Common myeloid progenitor, CD34-positive (primary cell): Measurements from ENCODE around the gene SMC1A.

ENCODE experiments used
- CTCF ChIA-PET: fragments of 350-600 bp; sonication (Branson Sonifier 250); formaldehyde crosslinking; loops from one replicate; lab custom pipeline; 2021; ENCODE audit warnings: antibody characterized with exemption; lab: Charles Lee
- POLR2A ChIA-PET: fragments of 350-600 bp; sonication (Branson Sonifier 250); formaldehyde crosslinking; loops from one replicate; lab custom pipeline; 2021; ENCODE audit warnings: antibody characterized with exemption; lab: Charles Lee
- DNase-seq, 3 donors: peaks; one replicate each; pipeline versions ENCODE4 v3.0.0 to v3.0.0-alpha.2; 2013
- H3K27ac ChIP-seq, 2 experiments: 1 replicate in 1 of 2; 2 replicates in 1 of 2; pipeline ENCODE4 v1.7.0; 2013; ENCODE audit warnings: inconsistent platforms in 2 of 2, low read length in 2 of 2, mild to moderate bottlenecking in 2 of 2, low read depth in 1 of 2, moderate library complexity in 1 of 2; ENCODE audit not compliant: severe bottlenecking in 2 of 2, insufficient read depth in 1 of 2, poor library complexity in 1 of 2
- H3K27me3 ChIP-seq, 5 experiments: replicated peaks in 2 of 5; 1 replicate in 3 of 5; 2 replicates in 2 of 5; pipeline versions ENCODE4 v1.6.1 to v1.7.0; 2013; ENCODE audit warnings: low read length in 4 of 5, mild to moderate bottlenecking in 2 of 5, moderate library complexity in 2 of 5, inconsistent platforms in 1 of 5; ENCODE audit not compliant: insufficient read depth in 5 of 5, control insufficient read depth in 4 of 5
- H3K36me3 ChIP-seq, 4 experiments: 1 replicate in 2 of 4; 2 replicates in 2 of 4; pipeline versions ENCODE4 v1.6.1 to v1.7.0; 2013; ENCODE audit warnings: low read length in 3 of 4, control low read depth in 1 of 4, mild to moderate bottlenecking in 1 of 4; ENCODE audit not compliant: control insufficient read depth in 4 of 4, insufficient read depth in 4 of 4
- H3K4me1 ChIP-seq, 4 experiments: 1 replicate in 3 of 4; 2 replicates in 1 of 4; pipeline versions ENCODE4 v1.6.1 to v1.7.1; 2013; ENCODE audit warnings: low read length in 3 of 4, mild to moderate bottlenecking in 3 of 4, control low read depth in 1 of 4, inconsistent platforms in 1 of 4, moderate library complexity in 1 of 4; ENCODE audit not compliant: control insufficient read depth in 4 of 4, insufficient read depth in 4 of 4; ENCODE audit errors: control extremely low read depth in 1 of 4
- H3K4me3 ChIP-seq, 7 experiments: 1 replicate in 4 of 7; 2 replicates in 3 of 7; pipeline versions ENCODE4 v1.5.1 to v1.7.0; 2013; ENCODE audit warnings: mild to moderate bottlenecking in 7 of 7, low read length in 6 of 7, moderate library complexity in 6 of 7, inconsistent platforms in 2 of 7, low read depth in 2 of 7, control low read depth in 1 of 7; ENCODE audit not compliant: insufficient read depth in 4 of 7, control insufficient read depth in 1 of 7; ENCODE audit errors: extremely low read depth in 1 of 7
- H3K9me3 ChIP-seq, 5 experiments: 1 replicate in 4 of 5; 2 replicates in 1 of 5; pipeline versions ENCODE4 v1.6.1 to v1.7.1; 2013; ENCODE audit warnings: low read length in 4 of 5, mild to moderate bottlenecking in 2 of 5, inconsistent platforms in 1 of 5, low read depth in 1 of 5, moderate library complexity in 1 of 5; ENCODE audit not compliant: control insufficient read depth in 4 of 5, insufficient read depth in 2 of 5; ENCODE audit errors: control extremely low read depth in 1 of 5
- WGBS: methylation state at CpG from one replicate; pipeline ENCODE4 v1.1.5; 2013; ENCODE audit not compliant: insufficient coverage; 5-methylcytosine and 5-hydroxymethylcytosine counted together

SMC1A gene

DNA sequence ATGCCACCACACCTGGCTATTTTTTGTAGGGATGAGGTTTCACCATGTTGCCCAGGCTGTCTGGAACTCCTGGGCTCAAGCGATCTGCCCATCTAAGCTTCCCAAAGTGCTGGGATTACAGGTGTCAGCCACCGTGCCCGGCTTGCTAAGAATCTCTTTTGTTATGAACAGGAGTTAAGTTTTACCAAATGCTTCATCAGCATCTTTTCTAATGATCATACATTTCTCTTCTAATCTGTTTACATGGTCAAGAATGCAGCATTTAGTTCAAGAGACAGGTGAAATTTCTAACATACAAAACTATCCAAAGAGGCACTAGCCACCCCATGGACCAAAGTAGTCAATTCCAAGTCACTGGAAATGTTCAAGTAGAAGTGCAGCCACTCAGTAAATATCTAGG is 88.6 kb downstream of the SMC1A start:
- Histone ChIP-seq H3K4me3 (no peak overlapping the region), H3K4me1 (no peaks in the 10 kb centered on the region), H3K36me3 (no peaks in the 10 kb centered on the region), H3K27ac (no peak overlapping the region), H3K9me3 (no peaks in the 10 kb centered on the region), H3K27me3 (peaks cover 0 to 51% (median 2%) of the 10 kb centered on the region in 5 experiments)
- CTCF ChIA-PET, result interaction anchor here (1.7 kb wide), 1 partner anchor 16 kb away, joined by 9 read pairs; no protein-coding TSS in a partner anchor
- WGBS, result 87% methylated on average over 3 of the region's 3 CpGs
- DNase-seq, result no peak
- POLR2A ChIA-PET, result no interaction called here

DNA sequence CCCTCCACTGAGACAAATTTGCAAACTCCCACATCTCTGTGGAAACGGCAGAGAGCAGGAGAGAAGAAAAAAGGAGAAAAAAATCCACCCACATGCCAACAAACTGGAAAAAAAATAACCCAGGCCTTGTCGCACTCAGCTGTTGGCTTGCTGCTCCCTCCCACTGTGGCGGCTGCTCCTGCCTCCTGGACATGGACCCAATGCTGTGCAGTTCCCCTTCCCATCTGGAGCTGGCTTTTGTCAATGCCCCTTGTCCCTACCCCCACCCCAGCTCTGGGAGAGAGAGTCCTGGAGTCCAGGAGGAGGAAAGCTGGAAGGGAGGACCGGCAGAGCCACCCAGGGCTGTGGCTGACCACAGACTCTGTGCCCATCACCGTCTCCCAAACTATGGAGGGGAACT is 90.2 kb downstream of the SMC1A start:
- CTCF ChIA-PET, result interaction anchor here (1.2 kb wide), 1 partner anchor 17 kb away, joined by 3 read pairs; no protein-coding TSS in a partner anchor

DNA sequence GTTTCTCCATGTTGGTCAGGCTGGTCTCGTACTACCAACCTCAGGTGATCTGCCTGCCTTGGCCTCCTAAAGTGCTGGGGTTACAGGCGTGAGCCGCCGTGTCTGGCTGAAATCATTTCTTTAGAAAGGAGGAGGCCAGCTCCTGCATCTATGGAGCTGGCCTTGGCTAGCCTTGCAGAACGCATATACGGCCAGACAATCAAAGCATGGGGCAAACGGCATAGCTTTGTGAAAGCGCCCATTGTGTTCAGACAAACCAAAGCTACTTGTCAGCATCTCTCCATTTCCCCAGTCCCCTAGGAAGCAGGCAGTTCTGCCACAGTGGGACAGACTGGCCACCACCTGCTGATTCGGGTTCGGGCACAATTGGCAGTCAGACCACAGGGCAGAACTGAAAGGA is 92.1 kb downstream of the SMC1A start:
- H3K27ac ChIP-seq, result no peak overlapping the region
- ChIA-PET CTCF (interaction anchor here (0.6 to 2.1 kb wide), 2 partner anchors 11 to 17 kb away, joined by 3 to 6 read pairs; no protein-coding TSS in a partner anchor), POLR2A (no interaction called here)
- peaks cover 0 to 18% (median 4%) of the 10 kb centered on the region in 4 experiments for H3K4me1 ChIP-seq
- H3K9me3 ChIP-seq, result no peaks in the 10 kb centered on the region
- DNase-seq, result no peak
- H3K36me3 ChIP-seq, result no peaks in the 10 kb centered on the region
- no peak overlapping the region for H3K4me3 ChIP-seq
- peaks cover 0 to 78% (median 2%) of the 10 kb centered on the region in 5 experiments for H3K27me3 ChIP-seq
- WGBS, result 85% methylated on average over 10 of the region's 10 CpGs

More for the DNA sequence above, 90.2 kb downstream of the SMC1A start:
- 100% methylated on average over 1 of the region's 5 CpGs for WGBS
- Histone ChIP-seq H3K9me3 (no peaks in the 10 kb centered on the region), H3K36me3 (no peaks in the 10 kb centered on the region), H3K27me3 (peaks cover 0 to 61% (median 2%) of the 10 kb centered on the region in 5 experiments), H3K27ac (no peak overlapping the region), H3K4me3 (no peak overlapping the region), H3K4me1 (peaks cover 0 to 5% (median 1%) of the 10 kb centered on the region in 4 experiments)
- POLR2A ChIA-PET, result no interaction called here
- no peak for DNase-seq

DNA sequence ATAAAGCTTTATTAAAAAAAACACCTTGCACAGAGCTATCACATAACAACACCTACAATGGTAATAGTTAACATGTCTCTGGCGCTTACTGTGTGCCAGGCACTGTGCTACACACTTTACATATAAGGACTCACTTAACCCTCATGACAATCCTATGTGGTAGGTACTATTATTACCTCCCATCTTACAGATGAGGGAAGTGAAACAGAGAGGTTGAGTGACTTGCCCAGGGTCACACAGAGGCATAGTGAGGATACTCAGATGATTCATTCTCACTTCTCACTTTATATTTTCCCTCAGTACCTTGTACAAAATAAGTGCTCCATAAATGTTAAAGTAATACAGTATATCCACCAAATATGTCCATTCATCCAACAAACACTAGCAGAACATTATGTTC is 97.7 kb downstream of the SMC1A start:
- peaks cover 0 to 32% (median 15%) of the 10 kb centered on the region in 4 experiments for H3K4me1 ChIP-seq
- no peak for DNase-seq
- H3K4me3 ChIP-seq, result no peak overlapping the region
- ChIA-PET POLR2A (no interaction called here), CTCF (no interaction called here)
- WGBS, result no CpG with 5 or more reads among the region's 1 CpG
- H3K27me3 ChIP-seq, result peaks cover 4 to 77% (median 25%) of the 10 kb centered on the region in 5 experiments
- no peaks in the 10 kb centered on the region for H3K9me3 ChIP-seq
- H3K36me3 ChIP-seq, result no peaks in the 10 kb centered on the region
- H3K27ac ChIP-seq, result no peak overlapping the region
